Stimulated activated CD8-positive, alpha-beta memory T cell treated with anti-CD3 and anti-CD28 coated beads, Interleukin-15, amount 100 ng/mL, for 4 hours (primary cell): Measurements from ENCODE around the gene RNU2-63P.
"Not testable (repeated sequence)": the region's sequence is repeated elsewhere in the genome, so short reads cannot be mapped to it uniquely, and the experiment has no call there.

Experiments used
- DNase-seq, 2 donors: peaks; one replicate each; pipeline ENCODE4 v3.0.0-alpha.2; 2020; ENCODE audit warnings: low read depth in 2 of 2

RNU2-63P gene

GRCh38 chr2:88028931-88029330, 12.6 kb upstream of the RNU2-63P start:
- DNase-seq: no peak

GRCh38 chr2:88027697-88028389, 11.5 kb upstream of the RNU2-63P start:
- no peak for DNase-seq

- no peak for DNase-seq
These were observed 8.2 kb upstream of the RNU2-63P start for GRCh38 chr2:88024509-88024908.

- no peak for DNase-seq
These were observed 6.2 kb upstream of the RNU2-63P start for GRCh38 chr2:88022669-88022921.

GRCh38 chr2:88019985-88020384, 3.6 kb upstream of the RNU2-63P start:
- no peak for DNase-seq

- DNase-seq: no peak
These were observed 2.6 kb upstream of the RNU2-63P start for GRCh38 chr2:88018909-88019308.

- not testable (repeated sequence) for DNase-seq
These were observed 1.9 kb upstream of the RNU2-63P start for GRCh38 chr2:88018077-88018805.

GRCh38 chr2:88017780-88018038, 1.4 kb upstream of the RNU2-63P start:
- DNase-seq: not testable (repeated sequence)

GRCh38 chr2:88016960-88017779, 823 bp upstream of the RNU2-63P start:
- DNase-seq: no peak

GRCh38 chr2:88011011-88011410, 5.3 kb downstream of the RNU2-63P start:
- no peak for DNase-seq

GRCh38 chr2:88010136-88010535, 6.2 kb downstream of the RNU2-63P start:
- no peak for DNase-seq

GRCh38 chr2:88006912-88007439, 9.4 kb downstream of the RNU2-63P start:
- DNase-seq: no peak

GRCh38 chr2:88005776-88006175, 10.6 kb downstream of the RNU2-63P start:
- no peak for DNase-seq

- no peak for DNase-seq
These were observed 13.1 kb downstream of the RNU2-63P start for GRCh38 chr2:88003074-88003755.

GRCh38 chr2:88002359-88002707, 14.0 kb downstream of the RNU2-63P start:
- DNase-seq: no peak

- not testable (repeated sequence) for DNase-seq
These were observed 15.9 kb downstream of the RNU2-63P start for GRCh38 chr2:88000474-88000873.

GRCh38 chr2:87996570-87996969, 19.8 kb downstream of the RNU2-63P start:
- no peak for DNase-seq

- DNase-seq: no peak
These were observed 20.6 kb downstream of the RNU2-63P start for GRCh38 chr2:87995756-87996155.

GRCh38 chr2:87994304-87994850, 22.0 kb downstream of the RNU2-63P start:
- not testable (repeated sequence) for DNase-seq

- DNase-seq: not testable (repeated sequence)
These were observed 23.8 kb downstream of the RNU2-63P start for GRCh38 chr2:87992569-87992968.

GRCh38 chr2:87987473-87987872, 28.9 kb downstream of the RNU2-63P start:
- not testable (repeated sequence) for DNase-seq

- DNase-seq: not testable (repeated sequence)
These were observed 30.4 kb downstream of the RNU2-63P start for GRCh38 chr2:87985902-87986301.
